ENCODE results near the gene ENTPD3.

DNA sequence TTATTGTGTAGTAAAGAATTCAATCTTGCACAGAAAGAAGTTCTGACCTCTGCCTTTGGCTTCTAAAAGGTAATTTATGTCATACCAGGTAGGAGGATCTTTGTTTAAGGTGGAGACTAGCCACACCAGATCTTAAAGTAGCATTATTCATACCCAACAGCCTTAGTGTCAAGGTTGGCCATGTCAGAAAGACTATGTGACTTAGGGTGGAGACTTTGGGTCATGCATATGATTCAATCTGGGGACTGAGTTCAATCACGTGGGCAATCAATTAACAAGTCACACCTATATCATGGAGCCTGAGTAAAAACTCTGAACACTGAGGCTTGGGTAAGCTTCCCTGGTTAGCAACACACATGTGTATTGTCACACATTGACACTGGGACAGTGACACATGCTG is 28.5 kb upstream of the ENTPD3 start:
- TF ChIP-seq POLR2A (IDR thresholded peaks at IDR 0.05) (no peak), POLR2AphosphoS5 (IDR thresholded peaks at IDR 0.05) (no peak)
- TF ChIP-seq, protein P1, sequence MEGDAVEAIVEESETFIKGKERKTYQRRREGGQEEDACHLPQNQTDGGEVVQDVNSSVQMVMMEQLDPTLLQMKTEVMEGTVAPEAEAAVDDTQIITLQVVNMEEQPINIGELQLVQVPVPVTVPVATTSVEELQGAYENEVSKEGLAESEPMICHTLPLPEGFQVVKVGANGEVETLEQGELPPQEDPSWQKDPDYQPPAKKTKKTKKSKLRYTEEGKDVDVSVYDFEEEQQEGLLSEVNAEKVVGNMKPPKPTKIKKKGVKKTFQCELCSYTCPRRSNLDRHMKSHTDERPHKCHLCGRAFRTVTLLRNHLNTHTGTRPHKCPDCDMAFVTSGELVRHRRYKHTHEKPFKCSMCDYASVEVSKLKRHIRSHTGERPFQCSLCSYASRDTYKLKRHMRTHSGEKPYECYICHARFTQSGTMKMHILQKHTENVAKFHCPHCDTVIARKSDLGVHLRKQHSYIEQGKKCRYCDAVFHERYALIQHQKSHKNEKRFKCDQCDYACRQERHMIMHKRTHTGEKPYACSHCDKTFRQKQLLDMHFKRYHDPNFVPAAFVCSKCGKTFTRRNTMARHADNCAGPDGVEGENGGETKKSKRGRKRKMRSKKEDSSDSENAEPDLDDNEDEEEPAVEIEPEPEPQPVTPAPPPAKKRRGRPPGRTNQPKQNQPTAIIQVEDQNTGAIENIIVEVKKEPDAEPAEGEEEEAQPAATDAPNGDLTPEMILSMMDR (IDR thresholded peaks at IDR 0.05), result no peak

Measured in sigmoid colon (tissue), 4 donors.